Endothelial cell of umbilical vein (primary cell): Measurements from ENCODE around the gene ANKS1B. TPM values are rescaled to one million over a fixed set of nuclear protein-coding genes. Genes with fewer than 3 reads are reported as not detected.

Source experiments
- BruUV-seq: library from RNA; stranded (reverse); fragments of 400-500 nt; replicated peaks from 2 replicates; lab custom pipeline; 2021; lab: Mats Ljungman, UMichigan
- CTCF ChIA-PET: fragments of 300-600, 350-600 bp; sonication (Branson Sonifier 250); formaldehyde crosslinking; loops from one replicate; lab custom pipeline; 2021; ENCODE audit warnings: antibody characterized with exemption, inconsistent platforms; lab: Charles Lee
- POLR2A ChIA-PET: fragments of 300-600, 350-600 bp; sonication (Branson Sonifier 250); formaldehyde crosslinking; loops from one replicate; lab custom pipeline; 2021; ENCODE audit warnings: antibody characterized with exemption, inconsistent platforms; lab: Charles Lee
- DNase-seq: peaks from one replicate; pipeline ENCODE4 v3.0.0-alpha.2; 2011; ENCODE audit warnings: low read depth, low spot score
- FAIRE-seq: peaks from 2 replicates; lab custom pipeline; 2011; peaks lifted over from hg19 to GRCh38; lab: Jason Lieb, UNC
- H2AFZ ChIP-seq: 2 replicates; pipeline ENCODE4 v1.6.0; 2012; ENCODE audit warnings: low read depth, low read length, control low read depth, inconsistent platforms
- H3K27ac ChIP-seq: 2 replicates; pipeline ENCODE4 v1.5.1; 2011; ENCODE audit warnings: low read depth, mild to moderate bottlenecking, control low read depth, low read length, moderate library complexity; ENCODE audit not compliant: insufficient read depth
- H3K27me3 ChIP-seq, 2 experiments: 2 replicates each; pipeline versions ENCODE4 v1.6.0 to v1.6.1; 2011; ENCODE audit warnings: low read length in 2 of 2, mixed read lengths in 1 of 2; ENCODE audit not compliant: control insufficient read depth in 2 of 2, insufficient read depth in 2 of 2
- H3K36me3 ChIP-seq, 2 experiments: 2 replicates in 1 of 2; 3 replicates in 1 of 2; pipeline ENCODE4 v1.5.1; 2011; ENCODE audit warnings: low read length in 2 of 2, mild to moderate bottlenecking in 1 of 2, moderate library complexity in 1 of 2; ENCODE audit not compliant: control insufficient read depth in 2 of 2, insufficient read depth in 2 of 2; ENCODE audit errors: extremely low read depth in 1 of 2
- H3K4me1 ChIP-seq: 3 replicates; pipeline ENCODE4 v1.5.1; 2011; ENCODE audit warnings: mild to moderate bottlenecking, low read length; ENCODE audit not compliant: control insufficient read depth, insufficient read depth; ENCODE audit errors: extremely low read depth
- H3K4me2 ChIP-seq: 2 replicates; pipeline ENCODE4 v1.6.1; 2011; ENCODE audit warnings: low read length, control low read depth, mixed read lengths; ENCODE audit not compliant: insufficient read depth
- H3K4me3 ChIP-seq, 3 experiments: fragments of 200-600 bp in 1 of 3; sonication (generic), shearing (Covaris generic) in 1 of 3; replicated peaks in 1 of 3; 2 replicates each; pipeline ENCODE4 v1.5.1; 2011 to 2016; ENCODE audit warnings: control low read depth in 3 of 3, low read length in 3 of 3, mild to moderate bottlenecking in 2 of 3, inconsistent platforms in 1 of 3, low read depth in 1 of 3, moderate library complexity in 1 of 3; ENCODE audit not compliant: insufficient read depth in 1 of 3
- H3K79me2 ChIP-seq: 2 replicates; pipeline ENCODE4 v1.6.0; 2012; ENCODE audit warnings: low read length, inconsistent platforms; ENCODE audit not compliant: control insufficient read depth, insufficient read depth
- H3K9ac ChIP-seq: replicated peaks from 2 replicates; pipeline ENCODE3; 2011; ENCODE audit warnings: low read length, control low read depth; ENCODE audit not compliant: insufficient read depth; ENCODE audit errors: extremely low read depth
- H3K9me1 ChIP-seq: replicated peaks from 3 replicates; pipeline ENCODE4 v1.6.0; 2011; ENCODE audit warnings: mild to moderate bottlenecking, low read length; ENCODE audit not compliant: control insufficient read depth, insufficient read depth; ENCODE audit errors: extremely low read depth
- H3K9me3 ChIP-seq: replicated peaks from 2 replicates; pipeline ENCODE4 v1.5.1; 2012; ENCODE audit warnings: low read length, inconsistent platforms; ENCODE audit not compliant: control insufficient read depth, insufficient read depth
- H4K20me1 ChIP-seq: replicated peaks from 2 replicates; pipeline ENCODE3; 2011; ENCODE audit warnings: mild to moderate bottlenecking, low read length; ENCODE audit not compliant: control insufficient read depth, insufficient read depth; ENCODE audit errors: extremely low read depth
- EZH2 ChIP-seq: IDR thresholded peaks from 2 replicates; pipeline ENCODE4 v1.6.1; 2012; ENCODE audit warnings: borderline replicate concordance, low read depth, mild to moderate bottlenecking, moderate library complexity, low read length, inconsistent platforms; ENCODE audit not compliant: severe bottlenecking
- FOS ChIP-seq: IDR thresholded peaks from 2 replicates; pipeline ENCODE4 v1.6.1; 2011; ENCODE audit warnings: mild to moderate bottlenecking, low read length, moderate library complexity, borderline replicate concordance; ENCODE audit not compliant: insufficient read depth
- GATA2 ChIP-seq: IDR thresholded peaks from 2 replicates; pipeline ENCODE4 v1.7.0; 2011; ENCODE audit warnings: low read depth, mild to moderate bottlenecking, moderate library complexity, mixed read lengths, low read length; ENCODE audit not compliant: insufficient read length, insufficient read depth
- JUN ChIP-seq: IDR thresholded peaks from 2 replicates; pipeline ENCODE4 v1.6.1; 2011; ENCODE audit warnings: borderline replicate concordance, low read depth; ENCODE audit not compliant: insufficient read length, insufficient read depth
- MAX ChIP-seq: IDR thresholded peaks from 2 replicates; pipeline ENCODE4 v1.6.1; 2011; ENCODE audit not compliant: insufficient read depth, insufficient read length
- POLR2AphosphoS5 ChIP-seq: IDR thresholded peaks from 2 replicates; pipeline ENCODE4 v1.6.1; 2012; ENCODE audit warnings: low read depth, mild to moderate bottlenecking, control low read depth, low read length, moderate library complexity; ENCODE audit not compliant: insufficient read depth
- dilution Hi-C: fragments of 300-500 bp; cut with MboI; formaldehyde crosslinking; loops from one replicate; pipeline ENCODE4 v1.15.0; 2019; ENCODE audit warnings: low sequenced_read_pairs; ENCODE audit not compliant: extremely low pct_ligation_motif_present
- intact Hi-C: fragments of 100-400 bp; cut with micrococcal nuclease; formaldehyde crosslinking; loops from one replicate; pipeline ENCODE4 v1.10.0; 2022
- polyA plus RNA-seq, 4 experiments: library from polyadenylated mRNA; depleted of rRNA in 3 of 4; stranded (reverse) in 3 of 4; unstranded in 1 of 4; fragments of >200 nt; gene quantifications; 2 replicates each; pipeline versions ENCODE4 v1.2.1 to v1.2.3, GENCODE V29; 2011 to 2012; ENCODE audit warnings: missing spikeins in 1 of 4
- total RNA-seq: library from RNA; stranded (reverse); gene quantifications from 2 replicates; pipeline ENCODE4 v1.2.3, GENCODE V29; 2021
- TF ChIP-seq, protein P1 (sequence below), 2 donors: IDR thresholded peaks; 1 replicate in 1 of 2; 2 replicates in 1 of 2; pipeline ENCODE4 v1.5.1; 2011; ENCODE audit warnings: low read length in 2 of 2, mild to moderate bottlenecking in 2 of 2, moderate library complexity in 2 of 2, control low read depth in 1 of 2, inconsistent platforms in 1 of 2, low read depth in 1 of 2; ENCODE audit not compliant: insufficient read depth in 1 of 2; ENCODE audit errors: extremely low read depth in 1 of 2

Gene ANKS1B
- total and polyA plus RNA-seq, 2 donors (not counting 3 experiments of a cell fraction or from before 2014, with no cell fraction given), result 0.15 to 0.38 TPM

DNA sequence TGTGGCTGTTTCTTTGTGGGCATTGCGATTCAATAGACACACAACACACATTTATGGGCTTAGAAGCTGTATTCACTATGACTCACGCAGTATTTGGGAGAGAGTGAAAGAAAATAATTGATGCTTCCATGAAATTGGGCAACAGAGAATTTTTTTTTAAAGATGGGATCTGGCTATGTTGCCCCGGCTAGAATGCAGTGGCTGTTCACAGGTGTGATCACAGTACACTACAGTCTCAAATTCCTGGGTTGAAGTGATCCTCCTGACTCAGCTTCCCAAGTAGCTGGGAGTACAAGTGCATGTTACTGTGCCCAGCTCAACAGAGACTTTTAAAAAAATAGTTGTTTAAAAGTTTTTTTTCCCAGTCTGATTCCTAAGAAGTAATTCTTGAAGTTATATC lies 1193.3 kb downstream of the ANKS1B start:
- no peaks in the 10 kb centered on the region for H4K20me1 ChIP-seq
- no peaks in the 10 kb centered on the region for H3K4me1 ChIP-seq
- dilution Hi-C loops (no loop called here), intact Hi-C loops (no loop called here)
- no peak overlapping the region for H3K27ac ChIP-seq
- ChIA-PET POLR2A (no interaction called here), CTCF (no interaction called here)
- no peaks in the 10 kb centered on the region for H3K36me3 ChIP-seq
- H3K27me3 ChIP-seq, result peaks cover 1 to 6% of the 10 kb centered on the region in 2 experiments
- H2AFZ ChIP-seq, result no peak overlapping the region
- FAIRE-seq (no peak), DNase-seq (no peak)
- H3K9me3 ChIP-seq, result no peaks in the 10 kb centered on the region
- H3K4me3 ChIP-seq, result no peak overlapping the region
- no peak overlapping the region for H3K9ac ChIP-seq
- H3K4me2 ChIP-seq, result no peak overlapping the region
- TF ChIP-seq POLR2AphosphoS5, result no peak
- TF ChIP-seq, protein P1, sequence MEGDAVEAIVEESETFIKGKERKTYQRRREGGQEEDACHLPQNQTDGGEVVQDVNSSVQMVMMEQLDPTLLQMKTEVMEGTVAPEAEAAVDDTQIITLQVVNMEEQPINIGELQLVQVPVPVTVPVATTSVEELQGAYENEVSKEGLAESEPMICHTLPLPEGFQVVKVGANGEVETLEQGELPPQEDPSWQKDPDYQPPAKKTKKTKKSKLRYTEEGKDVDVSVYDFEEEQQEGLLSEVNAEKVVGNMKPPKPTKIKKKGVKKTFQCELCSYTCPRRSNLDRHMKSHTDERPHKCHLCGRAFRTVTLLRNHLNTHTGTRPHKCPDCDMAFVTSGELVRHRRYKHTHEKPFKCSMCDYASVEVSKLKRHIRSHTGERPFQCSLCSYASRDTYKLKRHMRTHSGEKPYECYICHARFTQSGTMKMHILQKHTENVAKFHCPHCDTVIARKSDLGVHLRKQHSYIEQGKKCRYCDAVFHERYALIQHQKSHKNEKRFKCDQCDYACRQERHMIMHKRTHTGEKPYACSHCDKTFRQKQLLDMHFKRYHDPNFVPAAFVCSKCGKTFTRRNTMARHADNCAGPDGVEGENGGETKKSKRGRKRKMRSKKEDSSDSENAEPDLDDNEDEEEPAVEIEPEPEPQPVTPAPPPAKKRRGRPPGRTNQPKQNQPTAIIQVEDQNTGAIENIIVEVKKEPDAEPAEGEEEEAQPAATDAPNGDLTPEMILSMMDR (IDR thresholded peaks at IDR 0.05; ENCODE audit: extremely low read depth in 1 of 2, insufficient read depth in 1 of 2, low read depth in 1 of 2, low read length in 2 of 2), result no peak
- TF ChIP-seq JUN, result no peak
- no peak for TF ChIP-seq EZH2
- TF ChIP-seq GATA2, result no peak
- no peak for TF ChIP-seq MAX
- no peak for TF ChIP-seq FOS
- no peaks in the 10 kb centered on the region for H3K79me2 ChIP-seq
- no TSS peak for BruUV-seq
- H3K9me1 ChIP-seq, result no peaks in the 10 kb centered on the region
